Subcutaneous abdominal adipose tissue (tissue), 5 donors: ENCODE data around the gene AHR.
"Not testable (repeated sequence)": the region's sequence is repeated elsewhere in the genome, so short reads cannot be mapped to it uniquely, and the experiment has no call there.

Experiments
- H3K27ac ChIP-seq: one replicate; pipeline ENCODE4 v1.7.0; 2013; ENCODE audit warnings: low read depth, mild to moderate bottlenecking, inconsistent platforms, low read length, moderate library complexity
- H3K27me3 ChIP-seq, 5 donors: one replicate each; pipeline ENCODE4 v1.7.0; 2013; ENCODE audit warnings: low read length in 5 of 5, inconsistent platforms in 1 of 5; ENCODE audit not compliant: control insufficient read depth in 5 of 5, insufficient read depth in 4 of 5
- H3K36me3 ChIP-seq, 5 donors: one replicate each; pipeline ENCODE4 v1.7.0; 2013; ENCODE audit warnings: low read length in 5 of 5; ENCODE audit not compliant: control insufficient read depth in 5 of 5, insufficient read depth in 5 of 5
- H3K4me1 ChIP-seq, 5 donors: one replicate each; pipeline ENCODE4 v1.7.0; 2013; ENCODE audit warnings: low read length in 5 of 5, mild to moderate bottlenecking in 3 of 5, moderate library complexity in 1 of 5; ENCODE audit not compliant: control insufficient read depth in 5 of 5, insufficient read depth in 5 of 5
- H3K4me3 ChIP-seq, 5 donors: one replicate each; pipeline ENCODE4 v1.7.0; 2013; ENCODE audit warnings: low read length in 5 of 5, low read depth in 1 of 5
- H3K9ac ChIP-seq, 5 donors: one replicate each; pipeline ENCODE4 v1.7.0; 2013; ENCODE audit warnings: low read length in 5 of 5, mild to moderate bottlenecking in 4 of 5, moderate library complexity in 3 of 5
- H3K9me3 ChIP-seq, 5 donors: one replicate each; pipeline ENCODE4 v1.7.0; 2013; ENCODE audit warnings: low read length in 5 of 5; ENCODE audit not compliant: control insufficient read depth in 5 of 5
- donor health status: healthy.
- donor health status: healthy.
- donor health status: healthy.
- donor health status: healthy.
- donor health status: healthy.

AHR gene

DNA sequence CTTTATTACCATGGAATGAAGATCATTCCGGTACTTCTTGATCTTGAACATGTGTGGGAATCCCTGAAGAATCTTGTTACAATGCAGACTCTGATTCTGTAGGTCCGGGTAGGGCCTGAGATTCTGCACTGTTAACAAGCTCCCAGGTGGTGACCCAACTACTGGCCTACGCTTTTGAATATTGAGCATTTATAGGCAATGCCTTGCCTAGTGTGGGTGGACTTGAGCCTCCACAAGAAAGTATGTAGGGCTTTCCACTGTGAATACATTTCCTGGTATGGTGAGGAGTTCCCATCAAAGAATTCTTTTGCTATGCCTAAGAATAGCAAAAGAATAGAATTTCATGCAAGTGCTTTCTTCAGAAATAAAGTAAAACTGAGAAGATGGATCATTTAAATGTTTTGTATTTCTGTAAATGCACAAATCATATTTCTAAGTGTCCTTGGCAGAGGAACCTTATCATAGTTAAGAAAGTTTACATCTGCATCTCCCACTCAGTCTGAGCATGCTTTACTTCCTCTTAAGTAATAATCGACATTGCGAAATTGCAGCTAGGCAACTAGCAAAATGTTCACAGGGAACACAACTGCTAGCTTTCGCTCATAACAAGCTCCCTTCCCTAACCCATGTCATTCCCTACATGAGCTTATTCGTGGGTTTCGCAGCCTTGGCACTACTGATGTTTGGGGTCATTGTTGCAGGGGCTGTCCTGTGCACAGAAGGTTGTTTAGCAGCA is 71.4 kb downstream of the AHR start:
- peak overlapping the region in 3 of 5 donors; percentile 6 to 43 (median 39) for H3K4me3 ChIP-seq
- no peak overlapping the region for H3K9ac ChIP-seq
- no peaks in the 10 kb centered on the region for H3K36me3 ChIP-seq
- no peaks in the 10 kb centered on the region for H3K9me3 ChIP-seq
- H3K4me1 ChIP-seq: peaks cover 5 to 39% (median 20%) of the 10 kb centered on the region in 5 donors
- no peaks in the 10 kb centered on the region for H3K27me3 ChIP-seq
- H3K27ac ChIP-seq: no peak overlapping the region

DNA sequence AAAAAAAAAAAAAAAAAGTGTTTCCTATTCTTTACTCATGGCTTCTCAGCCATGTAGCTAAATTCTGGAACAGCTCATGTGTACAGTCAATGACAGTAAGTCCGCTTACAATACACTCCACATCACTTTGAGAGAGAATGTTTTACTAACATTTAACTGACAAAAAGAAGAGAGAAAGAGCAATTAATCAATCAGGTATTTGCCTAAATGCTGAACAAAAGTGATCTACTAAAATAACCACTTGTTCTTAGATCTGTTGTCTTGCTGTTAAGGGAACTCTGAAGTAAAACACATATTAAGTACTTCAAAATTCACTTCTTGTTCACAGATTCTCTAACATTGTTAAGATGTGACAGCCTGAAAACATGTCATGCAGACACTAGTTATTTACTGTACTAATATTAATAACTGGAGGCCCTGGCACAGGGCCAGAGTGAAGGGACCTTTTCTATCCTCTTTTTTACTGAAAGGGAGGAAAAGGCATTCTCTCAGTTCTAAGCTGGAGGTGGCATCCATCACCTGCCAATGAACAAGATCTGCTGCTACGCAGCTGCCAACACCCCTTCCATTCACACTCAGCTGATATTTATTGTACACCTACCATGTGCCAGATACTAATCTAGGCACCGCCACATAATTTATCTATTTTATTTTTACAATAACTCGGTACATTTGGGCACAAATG is 72.6 kb downstream of the AHR start:
- no peaks in the 10 kb centered on the region for H3K36me3 ChIP-seq
- no peak overlapping the region for H3K9ac ChIP-seq
- H3K27ac ChIP-seq: peak overlapping the region; percentile 63
- no peaks in the 10 kb centered on the region for H3K27me3 ChIP-seq
- no peak overlapping the region for H3K4me3 ChIP-seq
- H3K9me3 ChIP-seq: no peaks in the 10 kb centered on the region
- H3K4me1 ChIP-seq: peaks cover 5 to 40% (median 20%) of the 10 kb centered on the region in 5 donors

DNA sequence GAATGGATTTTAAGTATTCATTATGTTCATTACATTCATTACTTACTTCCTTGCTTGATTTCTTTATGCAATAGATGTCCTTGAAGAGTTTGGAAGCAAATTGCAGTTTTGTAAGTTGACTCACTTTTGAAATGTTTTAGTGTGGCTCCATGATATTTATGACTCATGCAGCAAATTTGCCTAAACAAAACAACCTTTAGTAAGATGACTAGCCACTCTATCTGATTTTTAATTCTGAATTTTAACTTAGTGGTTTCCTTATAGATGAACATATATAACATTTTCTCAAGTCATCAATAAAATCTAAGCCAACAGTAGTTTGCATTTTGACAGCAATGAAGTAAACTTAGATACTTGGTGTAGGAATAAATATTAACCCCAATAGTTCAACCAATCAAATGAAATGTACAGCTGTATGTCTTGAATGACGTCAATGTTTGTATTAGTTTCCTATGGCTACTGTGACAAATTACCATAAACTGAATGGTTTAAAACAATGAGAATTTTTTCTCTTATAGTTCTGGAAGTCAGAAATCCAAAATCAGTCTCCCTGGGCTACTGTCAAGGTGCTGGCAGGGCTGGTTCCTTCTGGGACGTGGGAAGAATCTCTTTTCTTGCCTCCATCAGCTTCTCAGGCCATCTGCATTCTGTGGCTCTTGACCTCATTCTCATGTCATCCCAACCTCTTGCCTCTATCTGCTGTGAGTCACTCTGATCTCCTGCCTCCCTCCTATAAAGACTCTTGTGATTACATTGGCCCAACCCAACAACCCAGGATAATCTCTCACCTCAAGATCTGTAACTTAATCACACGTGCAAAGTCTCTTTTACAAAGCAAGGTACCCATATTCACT is 73.4 kb downstream of the AHR start:
- H3K9me3 ChIP-seq: no peaks in the 10 kb centered on the region
- H3K9ac ChIP-seq: no peak overlapping the region
- peak overlapping the region; percentile 63 for H3K27ac ChIP-seq
- H3K27me3 ChIP-seq: no peaks in the 10 kb centered on the region
- H3K4me1 ChIP-seq: peaks cover 5 to 40% (median 20%) of the 10 kb centered on the region in 5 donors
- H3K36me3 ChIP-seq: no peaks in the 10 kb centered on the region
- H3K4me3 ChIP-seq: no peak overlapping the region

DNA sequence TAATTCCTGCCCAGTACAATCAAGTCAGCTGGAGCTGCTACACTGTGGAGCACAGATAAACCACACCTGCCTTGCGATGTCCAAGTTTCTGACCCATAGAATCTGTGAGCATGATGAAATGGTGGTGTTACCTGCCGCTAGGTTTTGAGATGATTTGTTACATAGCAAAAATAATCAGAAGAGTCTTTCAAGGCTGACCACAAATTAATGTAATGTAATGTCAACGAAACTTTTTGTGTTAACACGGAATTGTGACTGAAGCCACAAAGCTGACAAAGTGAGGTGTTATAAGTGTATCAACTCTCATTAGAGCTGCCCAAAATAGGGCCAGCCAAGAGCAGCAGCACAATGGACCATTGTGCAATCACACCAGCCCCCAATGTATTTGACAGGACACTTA is 75.7 kb downstream of the AHR start:
- Histone ChIP-seq H3K36me3 (no peaks in the 10 kb centered on the region), H3K9me3 (no peaks in the 10 kb centered on the region), H3K4me3 (no peak overlapping the region), H3K9ac (no peak overlapping the region), H3K27ac (no peak overlapping the region), H3K27me3 (no peaks in the 10 kb centered on the region), H3K4me1 (peaks cover 5 to 40% (median 20%) of the 10 kb centered on the region in 5 donors)

DNA sequence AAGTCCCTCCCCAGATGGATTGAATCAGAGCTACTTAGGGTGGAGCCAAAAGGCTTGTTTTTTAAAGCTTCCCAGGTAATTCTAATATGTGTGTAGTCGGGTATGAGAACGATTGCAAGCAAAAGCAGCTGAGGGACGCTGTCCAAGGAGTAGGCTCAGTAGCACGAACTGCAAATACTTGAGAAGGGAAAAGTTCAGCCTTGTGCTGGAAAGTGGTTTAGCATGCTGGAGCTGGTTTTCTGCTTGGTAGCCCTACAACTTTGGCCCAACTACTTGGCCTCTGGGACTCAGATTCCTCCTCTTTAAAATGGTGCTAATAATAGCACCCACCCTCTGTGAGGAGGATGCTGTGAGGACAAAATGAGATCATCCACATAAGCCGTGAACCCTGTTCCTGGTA is 76.2 kb downstream of the AHR start:
- no peak overlapping the region for H3K4me3 ChIP-seq
- no peaks in the 10 kb centered on the region for H3K36me3 ChIP-seq
- H3K9ac ChIP-seq: no peak overlapping the region
- H3K4me1 ChIP-seq: peaks cover 5 to 36% (median 19%) of the 10 kb centered on the region in 5 donors
- no peak overlapping the region for H3K27ac ChIP-seq
- H3K9me3 ChIP-seq: no peaks in the 10 kb centered on the region
- H3K27me3 ChIP-seq: no peaks in the 10 kb centered on the region

DNA sequence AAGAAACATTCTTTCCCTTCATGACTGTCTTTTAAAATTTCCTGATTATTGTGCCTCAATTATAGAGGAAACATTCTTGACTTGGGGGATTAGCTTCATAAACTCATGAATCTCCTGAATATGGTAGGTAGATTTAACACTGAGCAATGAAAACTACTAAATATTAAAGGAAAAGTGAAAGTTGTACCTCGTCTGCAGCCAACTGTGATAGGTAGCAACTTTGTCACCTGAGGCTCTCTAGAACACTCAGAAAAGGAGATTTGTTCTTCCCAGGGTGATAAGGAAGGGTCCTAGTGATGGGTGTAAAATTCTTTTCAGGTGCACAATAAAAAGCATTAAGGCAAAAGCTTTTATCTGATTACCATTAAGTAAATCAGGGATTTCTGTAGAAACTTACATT is 78.1 kb downstream of the AHR start:
- no peaks in the 10 kb centered on the region for H3K36me3 ChIP-seq
- H3K9me3 ChIP-seq: no peaks in the 10 kb centered on the region
- H3K27ac ChIP-seq: no peak overlapping the region
- H3K27me3 ChIP-seq: no peaks in the 10 kb centered on the region
- no peak overlapping the region for H3K4me3 ChIP-seq
- no peak overlapping the region for H3K9ac ChIP-seq
- H3K4me1 ChIP-seq: peaks cover 3 to 17% (median 5%) of the 10 kb centered on the region in 5 donors

DNA sequence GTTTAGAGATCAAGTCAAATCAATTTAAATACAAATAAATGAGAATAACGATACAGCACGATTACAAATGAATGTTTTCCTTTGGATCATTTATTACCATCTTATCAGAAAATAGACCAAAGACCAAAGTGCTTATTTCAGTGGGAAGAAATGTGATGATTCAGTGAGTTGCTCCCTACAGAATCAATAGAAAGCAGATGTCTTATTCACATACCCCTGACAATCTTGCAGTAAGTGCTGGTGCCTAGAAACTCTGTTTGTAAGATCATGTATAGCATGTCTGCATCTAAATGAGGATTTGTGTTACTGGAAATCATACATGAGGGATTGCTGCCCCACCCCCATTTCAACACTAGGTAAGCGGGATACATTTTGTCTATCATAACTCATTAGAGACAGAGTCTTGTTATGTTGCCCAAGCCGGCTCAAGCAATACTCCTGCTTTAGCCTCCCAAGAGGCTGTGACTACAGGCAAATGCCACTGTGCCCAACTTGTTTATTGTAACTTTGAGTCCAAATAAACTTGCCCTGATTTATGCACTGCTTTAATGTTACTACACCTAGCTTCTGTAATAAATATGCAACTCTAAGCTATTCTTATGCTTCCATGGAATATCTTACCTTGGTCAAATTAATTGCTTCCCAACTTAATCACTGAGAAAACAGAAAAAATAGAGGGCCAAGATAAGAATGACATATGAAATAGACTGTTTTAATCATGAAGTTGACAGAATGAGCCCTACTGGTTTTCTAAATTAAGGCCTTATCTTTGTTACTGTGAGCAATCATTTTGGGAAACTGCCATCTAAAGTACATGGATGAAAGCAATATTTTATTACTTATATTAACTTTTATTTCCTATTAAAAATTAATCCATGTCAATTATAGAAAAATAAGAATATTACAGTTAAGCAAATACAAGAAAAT is 82.5 kb downstream of the AHR start:
- Histone ChIP-seq H3K9ac (no peak overlapping the region), H3K27me3 (no peaks in the 10 kb centered on the region), H3K27ac (no peak overlapping the region), H3K4me3 (no peak overlapping the region), H3K9me3 (no peaks in the 10 kb centered on the region), H3K36me3 (no peaks in the 10 kb centered on the region), H3K4me1 (no peaks in the 10 kb centered on the region)

DNA sequence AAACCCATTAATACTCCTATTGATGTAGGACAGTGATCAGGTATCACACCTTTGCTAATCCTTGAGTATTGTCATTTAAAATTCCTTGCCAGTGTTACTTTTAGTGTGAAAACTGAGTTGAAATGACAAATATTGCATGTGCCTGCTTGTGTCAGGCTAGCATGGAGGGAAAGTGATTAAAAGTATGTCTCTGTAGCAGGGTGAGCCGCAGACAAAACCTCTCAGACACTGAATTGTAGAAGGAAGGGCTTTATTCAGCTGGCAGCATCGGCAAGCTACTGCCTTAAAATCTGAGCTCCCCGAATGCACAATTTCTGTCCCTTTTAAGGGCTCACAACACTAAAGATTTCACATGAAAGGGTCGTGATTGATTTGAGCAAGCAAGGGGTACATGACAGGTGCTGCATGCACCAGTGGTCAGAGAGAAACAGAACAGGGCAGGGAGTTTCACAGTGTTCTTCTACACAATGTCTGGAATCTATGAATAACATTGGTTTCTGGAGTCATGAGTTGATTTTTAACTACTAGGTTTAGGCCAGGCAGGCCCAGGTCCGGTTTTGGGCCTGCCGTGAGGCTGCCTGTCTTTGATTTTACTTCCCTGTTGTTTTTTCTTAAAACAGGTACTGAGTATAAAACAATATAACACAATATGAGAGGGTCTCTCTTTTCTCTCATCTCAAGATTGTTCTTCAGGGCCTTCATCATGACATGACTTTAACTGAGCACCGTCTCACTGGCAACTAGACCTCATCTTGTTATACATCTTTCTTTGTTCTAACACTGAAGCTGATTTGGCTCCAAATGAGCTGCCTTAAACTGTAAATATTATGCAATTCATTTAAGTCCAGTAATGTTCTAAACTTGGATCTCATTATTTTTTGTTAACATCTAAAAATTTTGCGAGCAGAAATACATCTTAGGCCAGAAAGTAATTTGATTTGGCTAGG is 84.2 kb downstream of the AHR start:
- not testable (repeated sequence) for H3K4me1 ChIP-seq, H3K4me3 ChIP-seq, H3K9me3 ChIP-seq, H3K27ac ChIP-seq, H3K27me3 ChIP-seq, H3K9ac ChIP-seq, H3K36me3 ChIP-seq

DNA sequence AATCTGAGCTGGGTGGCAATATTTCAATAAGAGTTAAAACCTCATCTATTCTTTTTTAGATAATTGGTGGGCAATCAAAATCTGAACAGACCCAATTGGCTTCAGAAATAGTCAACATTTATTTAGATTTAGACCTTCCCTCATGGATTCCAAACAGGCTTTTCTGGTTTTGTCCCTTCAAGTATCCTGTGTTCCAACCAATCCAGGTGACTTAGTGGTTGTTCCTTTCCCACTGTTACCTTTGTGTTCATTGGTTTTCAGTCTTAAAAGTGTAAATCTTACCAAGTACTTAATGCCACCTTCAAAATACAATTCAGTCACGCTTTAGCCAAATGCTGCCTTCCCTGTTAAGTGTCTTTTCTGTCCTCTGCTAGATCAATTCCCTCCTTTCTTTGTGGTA is 85.9 kb downstream of the AHR start:
- Histone ChIP-seq H3K9ac (no peak overlapping the region), H3K4me1 (no peaks in the 10 kb centered on the region), H3K9me3 (no peaks in the 10 kb centered on the region), H3K27me3 (no peaks in the 10 kb centered on the region), H3K27ac (no peak overlapping the region), H3K4me3 (no peak overlapping the region), H3K36me3 (no peaks in the 10 kb centered on the region)
